ENCODE measurements around the gene C1QTNF6. TPM values are rescaled to one million over a fixed set of nuclear protein-coding genes. Genes with fewer than 3 reads are reported as not detected.

Gene C1QTNF6
- total RNA-seq, 1 experiment from 2014 or later: 7.4 TPM

GRCh38 chr22:37224757-37225420 is 36.8 kb upstream of the C1QTNF6 start:
- H3K27ac Mint-ChIP-seq (ENCODE audit: unreplicated experiment): no peak overlapping the region
- H3K36me3 Mint-ChIP-seq (ENCODE audit: insufficient read depth, unreplicated experiment): no peaks in the 10 kb centered on the region
- H3K27me3 Mint-ChIP-seq (ENCODE audit: insufficient read depth, unreplicated experiment): no peaks in the 10 kb centered on the region
- ChIA-PET POLR2A (no interaction called here), CTCF (interaction anchor here (0.6 to 2.1 kb wide), 3 partner anchors 24 to 37 kb away, joined by 4 to 10 read pairs (median 5); no protein-coding TSS in a partner anchor)
- TF ChIP-seq CTCF (IDR thresholded peaks at IDR 0.05; ENCODE audit: insufficient read depth in 1 of 2, low read depth in 1 of 2, low read length in 1 of 2, severe bottlenecking in 1 of 2, unreplicated experiment in 1 of 2): no peak
- Histone ChIP-seq H3K4me1 (no peaks in the 10 kb centered on the region), H3K9me3 (no peaks in the 10 kb centered on the region), H3K36me3 (ENCODE audit: control insufficient read depth, insufficient read depth, low read length) (no peaks in the 10 kb centered on the region), H3K4me3 (ENCODE audit: low read depth, low read length) (no peak overlapping the region), H3K27me3 (replicated peaks; ENCODE audit: control insufficient read depth, insufficient read depth, low read length) (no peaks in the 10 kb centered on the region)
- no peak overlapping the region for H3K4me3 Mint-ChIP-seq (ENCODE audit: unreplicated experiment)
- DNase-seq: no peak
- no TSS peak for BruUV-seq (replicated peaks)
- intact Hi-C loops (cut with micrococcal nuclease; ENCODE audit: unreplicated experiment): loop anchor here (1.0 kb wide), 1 partner anchor 36 kb away; no protein-coding TSS in a partner anchor
- no peaks in the 10 kb centered on the region for H3K9me3 Mint-ChIP-seq (ENCODE audit: unreplicated experiment)
- H3K4me1 Mint-ChIP-seq (ENCODE audit: low read depth, unreplicated experiment): no peaks in the 10 kb centered on the region

- intact Hi-C loops (cut with micrococcal nuclease; ENCODE audit: unreplicated experiment): no loop called here
- no peaks in the 10 kb centered on the region for H3K27me3 Mint-ChIP-seq (ENCODE audit: insufficient read depth, unreplicated experiment)
- no peaks in the 10 kb centered on the region for H3K9me3 Mint-ChIP-seq (ENCODE audit: unreplicated experiment)
- no peak overlapping the region for H3K4me3 Mint-ChIP-seq (ENCODE audit: unreplicated experiment)
- ChIA-PET CTCF (interaction anchor here (2.0 kb wide), 1 partner anchor 25 kb away, joined by 5 read pairs; no protein-coding TSS in a partner anchor), POLR2A (no interaction called here)
- TF ChIP-seq CTCF (IDR thresholded peaks at IDR 0.05; ENCODE audit: insufficient read depth in 1 of 2, low read depth in 1 of 2, low read length in 1 of 2, severe bottlenecking in 1 of 2, unreplicated experiment in 1 of 2): no peak
- no peaks in the 10 kb centered on the region for H3K36me3 ChIP-seq (ENCODE audit: control insufficient read depth, insufficient read depth, low read length)
- H3K27ac Mint-ChIP-seq (ENCODE audit: unreplicated experiment): no peak overlapping the region
- no peaks in the 10 kb centered on the region for H3K27me3 ChIP-seq (replicated peaks; ENCODE audit: control insufficient read depth, insufficient read depth, low read length)
- H3K4me3 ChIP-seq (ENCODE audit: low read depth, low read length): no peak overlapping the region
- no peak for DNase-seq
- H3K4me1 Mint-ChIP-seq (ENCODE audit: low read depth, unreplicated experiment): no peaks in the 10 kb centered on the region
- no TSS peak for BruUV-seq (replicated peaks)
- no peaks in the 10 kb centered on the region for H3K9me3 ChIP-seq
- no peaks in the 10 kb centered on the region for H3K4me1 ChIP-seq
- no peaks in the 10 kb centered on the region for H3K36me3 Mint-ChIP-seq (ENCODE audit: insufficient read depth, unreplicated experiment)
These were observed 36.0 kb upstream of the C1QTNF6 start for GRCh38 chr22:37223965-37224551.

GRCh38 chr22:37222440-37222971 is 34.5 kb upstream of the C1QTNF6 start:
- CTCF ChIA-PET: interaction anchor here (2.0 kb wide), 1 partner anchor 23 kb away, joined by 5 read pairs; no protein-coding TSS in a partner anchor

More at GRCh38 chr22:37222440-37222971, 34.5 kb upstream of the C1QTNF6 start:
- Histone ChIP-seq H3K36me3 (ENCODE audit: control insufficient read depth, insufficient read depth, low read length) (no peaks in the 10 kb centered on the region), H3K27me3 (replicated peaks; ENCODE audit: control insufficient read depth, insufficient read depth, low read length) (no peaks in the 10 kb centered on the region), H3K4me1 (no peaks in the 10 kb centered on the region), H3K9me3 (no peaks in the 10 kb centered on the region), H3K4me3 (ENCODE audit: low read depth, low read length) (no peak overlapping the region)
- intact Hi-C loops (cut with micrococcal nuclease; ENCODE audit: unreplicated experiment): no loop called here
- no peak overlapping the region for H3K27ac Mint-ChIP-seq (ENCODE audit: unreplicated experiment)
- no peak for TF ChIP-seq CTCF (IDR thresholded peaks at IDR 0.05; ENCODE audit: insufficient read depth in 1 of 2, low read depth in 1 of 2, low read length in 1 of 2, severe bottlenecking in 1 of 2, unreplicated experiment in 1 of 2)
- POLR2A ChIA-PET: no interaction called here
- H3K36me3 Mint-ChIP-seq (ENCODE audit: insufficient read depth, unreplicated experiment): no peaks in the 10 kb centered on the region
- no peak for DNase-seq
- H3K9me3 Mint-ChIP-seq (ENCODE audit: unreplicated experiment): no peaks in the 10 kb centered on the region
- peaks cover 6% of the 10 kb centered on the region for H3K27me3 Mint-ChIP-seq (ENCODE audit: insufficient read depth, unreplicated experiment)
- no TSS peak for BruUV-seq (replicated peaks)
- H3K4me3 Mint-ChIP-seq (ENCODE audit: unreplicated experiment): no peak overlapping the region
- no peaks in the 10 kb centered on the region for H3K4me1 Mint-ChIP-seq (ENCODE audit: low read depth, unreplicated experiment)
